Dermis blood vessel endothelial cell (primary cell): ENCODE results near the gene CINP. TPM values are rescaled to one million over a fixed set of nuclear protein-coding genes. Genes with fewer than 3 reads are reported as not detected.
"Not testable (repeated sequence)": the region's sequence is repeated elsewhere in the genome, so short reads cannot be mapped to it uniquely, and the experiment has no call there.

Experiments
- DNase-seq: peaks from one replicate; pipeline ENCODE4 v3.0.0; 2010
- total RNA-seq: library from RNA; depleted of rRNA; stranded (reverse); fragments of >200 nt; gene quantifications from 2 replicates; pipeline ENCODE4 v1.2.3, GENCODE V29; 2014

Gene CINP
- total RNA-seq, 1 donor from 2014 or later, result 57.9 TPM

- peak; percentile 60 for DNase-seq
Measured at GRCh38 chr14:102320033-102320660, 42.5 kb downstream of the CINP start.

- DNase-seq, result peak; percentile 92
Measured at GRCh38 chr14:102319351-102320032, 43.2 kb downstream of the CINP start, which contains the start of gene ZNF839. Gene ZNF839 (plus strand): TSS chr14:102319746. CDS start chr14:102319766, 20 bp downstream.

GRCh38 chr14:102318781-102319276 is 43.9 kb downstream of the CINP start:
- DNase-seq, result no peak

GRCh38 chr14:102317564-102318248 is 45.0 kb downstream of the CINP start:
- peak; percentile 59 for DNase-seq

GRCh38 chr14:102316743-102317563 is 45.7 kb downstream of the CINP start:
- peak; percentile 93 for DNase-seq

- DNase-seq, result peak; percentile 55
Measured at GRCh38 chr14:102316338-102316742, 46.4 kb downstream of the CINP start.

GRCh38 chr14:102315121-102315520 is 47.6 kb downstream of the CINP start:
- DNase-seq, result no peak

- peak; percentile 88 for DNase-seq
Measured at GRCh38 chr14:102314242-102315011, 48.3 kb downstream of the CINP start.

GRCh38 chr14:102304611-102305506 is 57.8 kb downstream of the CINP start, which contains the start of gene MOK:
Gene MOK (minus strand): TSS chr14:102305164. CDS start chr14:102304968, 196 bp downstream.
- DNase-seq, result peak; percentile 99

GRCh38 chr14:102303664-102304063 is 59.0 kb downstream of the CINP start:
- no peak for DNase-seq

GRCh38 chr14:102298303-102299070 is 64.2 kb downstream of the CINP start:
- DNase-seq, result not testable (repeated sequence)

Other genes starting within 250 kb of the CINP start
- 16.8 and 20.1 TPM in 2 replicates for gene WDR20, start 223.0 kb downstream of the CINP start, total RNA-seq
- 2.7 and 3.9 TPM in 2 replicates for gene MOK, start 57.7 kb downstream of the CINP start, total RNA-seq
- 5.8 and 8.0 TPM in 2 replicates for gene ZNF839, start 43.1 kb downstream of the CINP start, total RNA-seq
- gene TECPR2, start 51 bp upstream of the CINP start, total RNA-seq, result 14.6 and 25.4 TPM in 2 replicates
- gene ANKRD9, start 146.9 kb upstream of the CINP start, total RNA-seq, result 20.3 and 24.2 TPM in 2 replicates
- gene RCOR1, start 229.8 kb upstream of the CINP start, total RNA-seq, result 14.0 and 24.6 TPM in 2 replicates